ENCODE results near the gene KIFBP. TPM values are rescaled to one million over a fixed set of nuclear protein-coding genes. Genes with fewer than 3 reads are reported as not detected.

The KIFBP gene
- total and polyA plus RNA-seq, 9 donors: 15.7 to 59.2 (median 26.7) TPM

DNA sequence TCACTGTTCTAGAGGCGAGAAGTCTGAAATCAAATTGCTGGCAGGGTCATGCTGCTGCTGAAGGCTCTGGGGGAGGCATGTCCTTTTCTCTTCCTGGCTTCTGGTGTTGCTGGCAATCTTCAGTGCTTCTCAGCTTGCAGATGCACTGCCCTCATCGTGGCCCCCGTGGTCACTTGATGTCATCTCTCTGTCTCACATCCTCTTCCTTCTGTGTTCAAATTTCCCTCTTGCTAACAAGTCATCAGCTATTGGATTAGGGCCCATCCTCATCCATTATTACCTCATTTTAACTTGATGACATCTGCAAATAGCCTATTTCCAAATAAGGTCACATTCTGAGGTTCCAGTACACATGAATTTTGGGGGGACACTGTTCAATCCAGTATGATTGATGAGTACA, 62.7 kb downstream of the KIFBP start:
- Histone ChIP-seq H3K27me3 (no peaks in the 10 kb centered on the region), H3K4me1 (ENCODE audit: insufficient read depth) (no peaks in the 10 kb centered on the region), H3K9me3 (no peaks in the 10 kb centered on the region), H3K36me3 (no peaks in the 10 kb centered on the region), H3K27ac (no peak overlapping the region), H3K4me3 (no peak overlapping the region)
- TF ChIP-seq EP300 (IDR thresholded peaks at IDR 0.05): no peak
- no peak for TF ChIP-seq CTCF (IDR thresholded peaks at IDR 0.05)
- TF ChIP-seq POLR2A (IDR thresholded peaks at IDR 0.05): no peak
- WGBS, 3 donors: 70 to 85% (median 71%) methylated on average over 3 of the region's 3 CpGs
- DNase-seq: no peak
- intact Hi-C loops (cut with DNase I): no loop called here

DNA sequence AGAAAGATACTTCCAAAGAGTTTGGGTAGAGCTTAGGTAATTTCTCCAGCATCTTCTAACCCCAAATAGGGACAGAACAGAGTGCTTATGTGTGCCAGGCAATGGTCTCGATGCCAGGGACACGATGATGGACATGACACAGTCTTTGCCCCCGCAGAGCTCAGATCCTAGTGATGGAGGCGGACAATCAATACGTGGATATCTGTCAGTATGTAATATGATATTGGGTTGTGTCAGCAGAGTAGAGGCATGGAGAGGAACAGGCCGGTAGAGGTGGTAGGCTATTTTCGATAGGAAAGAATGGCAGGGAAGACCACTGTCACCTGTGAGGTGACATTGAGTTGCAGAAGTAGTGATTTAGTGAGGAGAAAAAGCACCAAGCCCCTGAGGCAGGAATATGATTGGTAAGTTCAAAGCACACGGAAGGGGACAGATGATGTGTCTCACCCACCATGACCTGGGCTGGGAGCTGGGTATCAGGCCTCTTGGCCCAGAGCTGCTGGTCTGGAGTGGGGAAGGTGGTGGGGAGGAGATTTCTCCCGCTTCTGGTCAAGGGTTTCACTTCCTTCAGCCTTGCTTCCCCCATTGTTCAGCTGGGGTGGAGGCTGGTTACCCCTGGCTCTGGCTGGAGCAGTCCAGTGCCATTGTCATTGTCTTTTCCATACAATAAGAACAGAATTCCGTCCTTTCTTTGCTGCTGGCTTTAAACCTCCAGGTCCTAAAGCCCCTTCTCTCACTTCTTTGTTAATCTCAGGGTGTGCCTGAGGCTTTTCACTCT, 63.3 kb downstream of the KIFBP start:
- TF ChIP-seq EP300 (IDR thresholded peaks at IDR 0.05) (no peak), CTCF (IDR thresholded peaks at IDR 0.05) (no peak), POLR2A (IDR thresholded peaks at IDR 0.05) (no peak)
- Histone ChIP-seq H3K4me1 (ENCODE audit: insufficient read depth) (no peaks in the 10 kb centered on the region), H3K4me3 (no peak overlapping the region), H3K36me3 (no peaks in the 10 kb centered on the region), H3K9me3 (no peaks in the 10 kb centered on the region), H3K27ac (no peak overlapping the region), H3K27me3 (no peaks in the 10 kb centered on the region)
- DNase-seq: no peak
- 77 to 80% (median 79%) methylated on average over 10 of the region's 10 CpGs for WGBS, 3 donors
- intact Hi-C loops (cut with DNase I): no loop called here

DNA sequence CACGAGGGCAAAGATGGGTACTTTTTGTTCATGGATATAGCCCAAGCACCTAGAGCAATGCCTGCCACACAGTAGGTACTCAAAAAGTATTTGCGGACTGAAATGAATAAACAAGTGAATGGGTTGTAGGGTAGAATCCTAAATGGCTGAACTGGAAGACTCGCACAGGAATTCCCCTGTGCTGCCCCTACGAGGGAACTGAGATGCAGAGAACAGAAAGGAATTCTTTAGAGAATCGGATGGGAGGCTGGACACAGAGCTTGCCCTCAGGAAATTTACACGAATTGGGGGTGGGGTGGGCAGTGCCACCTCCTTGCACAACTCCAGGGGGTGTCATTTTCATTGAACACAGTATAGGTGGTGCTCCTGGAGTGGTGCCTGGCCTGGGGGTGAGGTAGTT, 64.1 kb downstream of the KIFBP start:
- no peak overlapping the region for H3K27ac ChIP-seq

DNA sequence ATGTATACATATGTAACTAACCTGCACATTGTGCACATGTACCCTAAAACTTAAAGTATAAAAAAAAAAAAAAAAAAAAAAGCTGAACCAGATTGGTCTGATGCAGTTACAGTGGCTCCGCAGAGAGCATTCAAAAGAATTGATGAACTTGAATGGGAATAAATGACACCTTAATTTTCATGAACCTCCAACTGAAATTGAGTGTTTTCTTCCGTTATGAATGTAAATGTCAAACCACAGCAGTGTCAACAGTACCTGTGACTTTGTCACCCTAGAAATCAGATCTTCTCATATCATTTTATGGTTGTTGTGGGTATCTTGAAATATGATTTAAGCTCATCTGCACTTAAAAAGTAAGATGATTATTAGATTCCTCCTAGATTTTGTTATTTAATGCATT, 66.6 kb downstream of the KIFBP start:
- TF ChIP-seq POLR2A (IDR thresholded peaks at IDR 0.05): no peak
- no peak for TF ChIP-seq CTCF (IDR thresholded peaks at IDR 0.05)
- TF ChIP-seq EP300 (IDR thresholded peaks at IDR 0.05): no peak
- WGBS, 3 donors: 88 to 93% (median 92%) methylated on average over 2 of the region's 2 CpGs
- Histone ChIP-seq H3K27ac (no peak overlapping the region), H3K27me3 (no peaks in the 10 kb centered on the region), H3K36me3 (no peaks in the 10 kb centered on the region), H3K4me1 (ENCODE audit: insufficient read depth) (no peaks in the 10 kb centered on the region), H3K9me3 (no peaks in the 10 kb centered on the region), H3K4me3 (no peak overlapping the region)
- intact Hi-C loops (cut with DNase I): no loop called here
- DNase-seq: no peak

More for the DNA sequence above, 64.1 kb downstream of the KIFBP start:
- TF ChIP-seq EP300 (IDR thresholded peaks at IDR 0.05) (no peak), POLR2A (IDR thresholded peaks at IDR 0.05) (no peak), CTCF (IDR thresholded peaks at IDR 0.05) (no peak)
- intact Hi-C loops (cut with DNase I): no loop called here
- Histone ChIP-seq H3K4me3 (no peak overlapping the region), H3K9me3 (no peaks in the 10 kb centered on the region), H3K4me1 (ENCODE audit: insufficient read depth) (no peaks in the 10 kb centered on the region), H3K36me3 (no peaks in the 10 kb centered on the region), H3K27me3 (no peaks in the 10 kb centered on the region)
- WGBS, 3 donors: 72 to 83% (median 82%) methylated on average over 6 of the region's 6 CpGs
- DNase-seq: no peak
